Mucosa of stomach (tissue), 1 donor: ENCODE results near the gene TIMM23B.
A peak's percentile ranks its signal among the peaks of the same experiment; 100 is the strongest.
"Not testable (repeated sequence)": the region's sequence is repeated elsewhere in the genome, so short reads cannot be mapped to it uniquely, and the experiment has no call there.

Experiments used
- H3K27me3 ChIP-seq: one replicate; pipeline ENCODE4 v1.7.0; 2013; ENCODE audit warnings: mild to moderate bottlenecking, low read length; ENCODE audit not compliant: control insufficient read depth, insufficient read depth
- H3K36me3 ChIP-seq: one replicate; pipeline ENCODE4 v1.7.0; 2013; ENCODE audit warnings: low read length; ENCODE audit not compliant: control insufficient read depth, insufficient read depth
- H3K4me1 ChIP-seq: one replicate; pipeline ENCODE4 v1.7.0; 2013; ENCODE audit warnings: mild to moderate bottlenecking, low read length; ENCODE audit not compliant: control insufficient read depth, insufficient read depth
- H3K4me3 ChIP-seq: one replicate; pipeline ENCODE4 v1.7.0; 2013; ENCODE audit warnings: low read length
- H3K9ac ChIP-seq: one replicate; pipeline ENCODE4 v1.7.0; 2013; ENCODE audit warnings: mild to moderate bottlenecking, low read length, moderate library complexity
- H3K9me3 ChIP-seq: one replicate; pipeline ENCODE4 v1.7.0; 2013; ENCODE audit warnings: mild to moderate bottlenecking, low read length, moderate library complexity; ENCODE audit not compliant: control insufficient read depth
- donor health status: Pancreatic carcinoma.

TIMM23B gene, protein sequence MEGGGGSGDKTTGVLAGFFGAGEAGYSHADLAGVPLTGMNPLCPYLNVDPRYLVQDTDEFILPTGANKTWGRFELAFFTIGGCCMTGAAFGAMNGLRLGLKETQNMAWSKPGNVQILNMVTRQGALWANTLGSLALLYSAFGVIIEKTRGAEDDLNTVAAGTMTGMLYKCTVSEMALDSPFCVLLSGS

DNA sequence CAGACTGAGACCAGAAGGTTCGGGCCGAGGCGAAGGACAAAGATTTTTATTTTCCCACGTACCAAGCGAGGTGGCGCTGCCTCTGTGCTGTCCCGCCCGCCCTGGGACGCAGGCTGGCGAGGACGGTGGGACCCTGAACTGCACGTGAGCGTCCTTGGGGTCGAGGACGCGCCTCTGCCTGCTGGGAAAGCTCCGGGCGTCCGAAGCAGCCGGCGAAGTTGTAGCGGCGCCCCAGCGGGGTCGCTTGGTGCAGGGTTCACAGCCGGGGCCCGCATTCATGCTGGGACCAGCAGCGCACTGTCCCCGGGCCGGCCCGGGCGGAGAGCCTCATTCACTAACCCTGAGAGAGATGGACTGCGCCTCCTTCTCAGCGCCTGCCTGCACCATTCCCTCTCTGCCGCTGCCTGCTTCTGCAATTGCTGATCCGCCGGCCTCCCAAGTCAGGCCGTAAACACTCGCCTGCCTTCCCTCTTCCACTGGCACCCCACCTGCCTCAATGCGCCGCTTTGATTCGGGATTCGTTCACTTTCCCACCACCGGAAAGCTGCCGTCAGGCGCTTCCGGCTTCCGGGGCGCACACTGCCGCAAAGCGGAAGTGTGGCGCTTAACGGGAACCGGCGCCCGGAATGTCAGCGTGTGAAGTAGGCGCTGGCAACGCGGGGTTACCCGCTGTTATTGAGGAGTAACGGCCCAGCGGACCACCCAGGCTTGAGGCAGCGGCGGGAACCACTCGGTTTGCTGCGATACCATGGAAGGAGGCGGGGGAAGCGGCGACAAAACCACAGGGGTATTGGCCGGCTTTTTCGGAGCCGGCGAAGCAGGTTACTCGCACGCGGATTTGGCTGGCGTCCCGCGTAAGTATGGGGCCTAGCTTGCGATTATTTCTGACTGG, at the start of gene TIMM23B, which contains the start of gene PARG:
Gene TIMM23B, plus strand, starts transcription at position 607 of the 892 bp plus-strand sequence. Its CDS starts 142 bp downstream, at position 749.
Gene PARG, minus strand, starts transcription at position 581 of the 892 bp plus-strand sequence. Its CDS starts 302 bp downstream, at position 279.
- H3K4me1 ChIP-seq, H3K27me3 ChIP-seq, H3K36me3 ChIP-seq, H3K9me3 ChIP-seq: not testable (repeated sequence)
- Histone ChIP-seq H3K4me3 (peak within 1 kb of the TSS; percentile 51), H3K9ac (peak within 1 kb of the TSS; percentile 75)

DNA sequence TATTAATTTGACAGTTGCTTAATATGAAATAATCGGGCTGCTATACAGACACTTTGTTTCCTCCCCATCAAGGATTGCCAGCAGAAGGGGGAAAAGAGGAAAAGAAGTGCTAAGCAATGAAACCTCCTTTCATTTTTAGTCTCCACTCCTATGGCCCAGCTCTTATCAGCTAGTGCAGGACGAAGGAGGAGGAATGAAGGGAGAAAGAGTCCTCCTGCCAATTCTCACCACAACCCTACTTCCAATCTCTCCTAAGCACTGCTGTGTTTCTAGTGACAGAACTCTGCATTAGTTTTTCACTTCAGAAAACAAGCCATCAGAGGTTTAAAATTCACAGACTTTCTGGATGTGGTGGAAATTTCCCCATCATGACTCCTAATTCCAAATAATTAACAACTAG, 41.9 kb upstream of the TIMM23B start:
- H3K36me3 ChIP-seq, H3K9ac ChIP-seq, H3K27me3 ChIP-seq, H3K4me1 ChIP-seq, H3K9me3 ChIP-seq, H3K4me3 ChIP-seq: not testable (repeated sequence)

DNA sequence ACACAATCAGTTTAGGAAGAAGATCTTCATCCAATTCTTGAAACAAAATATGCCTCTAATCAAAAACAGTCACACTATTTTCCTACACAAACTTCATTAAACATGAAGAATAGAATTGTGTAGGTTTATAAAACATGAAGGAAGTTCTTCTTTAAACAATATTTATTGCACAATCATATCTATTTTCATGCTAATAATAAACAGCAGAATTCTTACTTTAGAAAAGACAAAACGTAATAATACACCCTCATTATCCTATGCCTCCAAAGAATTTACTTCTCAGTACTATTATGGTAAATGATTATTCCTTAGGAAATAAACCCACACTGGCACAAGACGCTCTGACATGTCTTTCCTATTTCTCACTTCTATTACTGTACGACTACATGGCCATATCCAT, 41.4 kb upstream of the TIMM23B start:
- not testable (repeated sequence) for H3K36me3 ChIP-seq, H3K4me1 ChIP-seq, H3K4me3 ChIP-seq, H3K9me3 ChIP-seq, H3K27me3 ChIP-seq, H3K9ac ChIP-seq

DNA sequence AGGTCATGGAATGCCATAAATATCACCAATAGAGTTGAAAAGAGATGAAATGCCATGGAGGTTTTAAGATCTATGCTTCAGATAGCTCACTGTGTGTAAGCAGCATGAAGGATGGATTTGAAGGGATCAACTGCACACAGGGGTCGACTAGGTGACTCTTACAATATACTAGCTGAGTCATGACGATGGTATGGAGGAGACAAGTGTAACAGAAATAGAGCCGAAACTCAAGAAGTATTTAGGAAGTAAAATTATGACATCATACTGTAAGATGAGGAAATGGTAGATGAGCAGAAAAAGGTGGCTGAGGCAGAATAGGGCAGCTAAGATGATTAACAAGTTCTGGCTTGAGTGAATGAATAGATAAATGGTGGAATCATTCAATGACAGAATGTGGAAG, 38.0 kb upstream of the TIMM23B start:
- H3K4me1 ChIP-seq, H3K36me3 ChIP-seq, H3K9ac ChIP-seq, H3K27me3 ChIP-seq, H3K4me3 ChIP-seq, H3K9me3 ChIP-seq: not testable (repeated sequence)

DNA sequence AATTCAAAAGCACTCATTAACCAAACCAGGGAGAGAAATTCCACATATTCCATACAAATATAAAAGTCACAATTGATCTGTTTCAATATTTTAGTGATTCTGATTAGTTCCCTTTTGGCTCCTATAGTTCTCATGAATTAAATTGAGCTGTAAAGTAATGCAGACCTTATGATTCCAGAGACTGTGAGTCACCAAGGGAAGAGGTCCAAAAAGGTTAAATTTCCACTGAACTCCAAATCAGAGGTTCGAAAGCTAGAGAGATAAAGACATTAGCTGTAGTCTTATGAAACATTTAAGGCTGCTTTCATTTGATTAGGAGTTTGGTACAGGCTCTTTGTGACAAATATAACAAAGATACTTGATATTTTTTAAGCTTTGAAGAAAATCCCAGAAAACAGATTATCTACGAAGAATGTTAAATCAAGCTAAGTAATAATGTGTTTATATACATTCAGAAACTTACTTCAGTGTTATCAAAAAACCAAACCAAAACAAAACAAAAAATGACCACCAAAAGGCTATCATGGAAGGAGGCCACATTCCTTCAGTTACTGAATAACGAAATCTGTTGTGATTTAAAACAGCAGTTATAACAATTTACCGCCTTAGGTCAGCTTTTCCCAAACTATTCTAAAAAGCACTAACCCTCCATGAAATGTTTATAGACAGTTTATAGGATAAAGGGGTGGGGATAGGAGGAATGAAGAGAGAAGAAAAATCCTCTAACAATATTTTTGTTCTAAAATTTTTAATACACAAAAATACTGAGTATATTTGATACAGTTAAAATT, 33.4 kb upstream of the TIMM23B start:
- H3K36me3 ChIP-seq, H3K4me3 ChIP-seq, H3K9me3 ChIP-seq, H3K27me3 ChIP-seq, H3K4me1 ChIP-seq, H3K9ac ChIP-seq: not testable (repeated sequence)

DNA sequence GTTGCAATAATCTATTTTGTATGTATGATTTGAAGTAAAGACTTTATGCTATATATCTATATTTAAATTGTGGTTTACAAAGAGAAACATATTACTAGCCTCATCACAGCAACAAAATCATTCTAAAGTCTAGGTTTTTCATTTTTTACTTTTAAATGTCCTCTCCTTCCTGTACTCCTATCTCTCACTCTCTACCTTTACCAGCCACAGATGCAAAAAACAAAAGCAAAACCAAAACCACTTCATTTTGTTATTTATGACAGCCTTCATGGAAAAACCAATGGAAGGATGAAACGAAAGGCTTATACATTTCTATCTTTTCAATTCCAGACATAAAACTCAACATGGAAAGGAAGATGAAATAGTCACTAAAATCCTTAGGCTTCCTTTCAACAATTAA, 31.6 kb upstream of the TIMM23B start:
- not testable (repeated sequence) for H3K9me3 ChIP-seq, H3K4me1 ChIP-seq, H3K36me3 ChIP-seq, H3K9ac ChIP-seq, H3K4me3 ChIP-seq, H3K27me3 ChIP-seq

DNA sequence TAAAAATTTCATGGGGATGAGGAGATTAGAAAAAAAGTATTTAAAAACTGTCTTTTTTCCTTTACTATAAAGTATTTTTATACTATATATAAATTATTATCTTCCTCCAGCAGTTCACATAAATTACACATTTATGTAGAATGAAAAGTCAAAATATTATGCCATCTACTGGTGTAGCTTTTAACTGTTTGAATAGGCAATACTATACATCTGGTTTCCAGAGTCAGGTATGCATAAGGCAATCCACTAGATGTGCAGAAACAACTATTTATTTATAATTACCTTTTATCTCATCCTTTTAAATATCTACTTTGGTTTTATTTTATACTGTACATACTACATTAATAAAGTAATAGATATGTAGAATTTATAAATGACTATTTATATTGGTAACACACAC, 25.4 kb upstream of the TIMM23B start:
- H3K9ac ChIP-seq, result not testable (repeated sequence)

DNA sequence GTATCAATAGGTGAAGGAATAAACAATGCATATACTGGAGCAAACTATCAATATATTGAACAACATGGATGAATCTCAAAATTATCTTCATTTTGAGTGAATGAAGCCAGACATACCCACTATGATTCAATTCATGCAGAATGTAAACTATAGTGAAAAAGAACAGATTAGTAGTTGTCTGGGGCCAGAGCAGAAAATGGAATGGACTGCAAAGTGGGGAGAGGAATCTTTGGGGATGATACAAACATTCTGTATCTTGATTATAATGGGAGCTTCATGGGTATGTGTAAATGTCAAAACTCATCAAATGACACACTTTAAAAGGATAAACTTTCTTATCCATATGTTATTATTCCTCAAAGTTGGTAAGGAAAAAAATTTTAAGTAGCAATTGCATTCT, 23.9 kb upstream of the TIMM23B start:
- not testable (repeated sequence) for H3K9me3 ChIP-seq, H3K9ac ChIP-seq, H3K27me3 ChIP-seq, H3K4me1 ChIP-seq, H3K4me3 ChIP-seq, H3K36me3 ChIP-seq

More for the DNA sequence above, 25.4 kb upstream of the TIMM23B start:
- H3K4me3 ChIP-seq, H3K36me3 ChIP-seq, H3K27me3 ChIP-seq, H3K9me3 ChIP-seq, H3K4me1 ChIP-seq: not testable (repeated sequence)

DNA sequence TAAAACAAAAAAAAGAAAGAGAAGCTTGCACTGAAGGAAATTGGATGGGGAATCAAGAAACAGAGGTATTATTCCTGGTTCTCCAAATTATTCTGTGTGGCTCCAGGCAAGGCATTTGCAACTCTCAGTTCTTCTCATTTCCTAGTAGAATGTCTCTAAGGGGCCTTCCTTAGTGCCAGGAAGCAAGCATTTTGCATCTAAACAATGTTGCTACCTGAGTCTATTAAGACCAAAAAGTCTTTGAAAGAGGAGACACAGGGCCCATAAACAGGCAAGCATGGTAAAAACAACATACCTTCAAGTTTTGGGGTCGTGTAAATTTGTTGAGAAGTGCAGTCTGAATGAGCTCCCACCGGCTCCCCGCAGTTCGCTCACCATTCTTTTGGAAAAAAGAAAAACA, 19.8 kb upstream of the TIMM23B start:
- not testable (repeated sequence) for H3K4me1 ChIP-seq, H3K36me3 ChIP-seq, H3K4me3 ChIP-seq, H3K27me3 ChIP-seq, H3K9me3 ChIP-seq, H3K9ac ChIP-seq

DNA sequence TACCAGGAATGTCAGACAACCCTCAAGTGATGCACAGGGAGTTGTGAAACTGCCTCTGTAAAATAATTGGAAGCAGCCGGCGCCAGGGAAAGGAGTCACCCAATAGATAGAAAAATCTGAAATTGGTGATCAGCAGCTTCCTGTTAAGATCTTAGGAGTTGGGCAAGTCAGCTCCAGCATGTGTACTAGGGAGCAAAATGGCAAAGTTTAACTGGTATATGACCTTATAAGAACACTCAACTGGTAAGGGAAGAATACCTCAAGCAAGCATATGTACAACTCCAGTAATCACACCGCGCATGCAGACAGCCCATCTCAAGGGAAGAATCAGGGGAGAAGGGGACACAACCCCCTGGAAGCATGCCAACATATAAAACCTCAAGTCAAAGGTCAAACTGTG, 18.3 kb upstream of the TIMM23B start:
- H3K27me3 ChIP-seq, H3K9ac ChIP-seq, H3K4me1 ChIP-seq, H3K9me3 ChIP-seq, H3K4me3 ChIP-seq, H3K36me3 ChIP-seq: not testable (repeated sequence)

DNA sequence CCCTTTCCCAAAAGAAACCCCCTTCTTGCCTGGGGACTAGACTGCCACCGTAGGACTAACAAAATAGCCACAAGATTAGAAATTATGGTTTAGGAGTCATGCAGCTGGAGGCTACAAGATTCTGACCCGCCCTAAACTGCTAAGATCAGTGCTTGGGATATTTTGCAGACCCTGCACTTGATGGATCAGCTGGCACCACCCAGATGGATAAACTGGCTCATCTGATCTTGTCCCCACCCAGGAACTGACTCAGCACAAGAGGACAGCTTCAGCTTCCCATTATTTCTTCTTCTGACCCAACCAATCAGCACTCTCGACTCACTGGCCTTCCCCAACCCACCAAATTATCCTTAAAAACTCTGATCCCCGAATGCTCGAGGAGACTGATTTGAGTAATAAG, 10.6 kb upstream of the TIMM23B start:
- not testable (repeated sequence) for H3K9ac ChIP-seq, H3K4me3 ChIP-seq, H3K9me3 ChIP-seq, H3K27me3 ChIP-seq, H3K4me1 ChIP-seq, H3K36me3 ChIP-seq

DNA sequence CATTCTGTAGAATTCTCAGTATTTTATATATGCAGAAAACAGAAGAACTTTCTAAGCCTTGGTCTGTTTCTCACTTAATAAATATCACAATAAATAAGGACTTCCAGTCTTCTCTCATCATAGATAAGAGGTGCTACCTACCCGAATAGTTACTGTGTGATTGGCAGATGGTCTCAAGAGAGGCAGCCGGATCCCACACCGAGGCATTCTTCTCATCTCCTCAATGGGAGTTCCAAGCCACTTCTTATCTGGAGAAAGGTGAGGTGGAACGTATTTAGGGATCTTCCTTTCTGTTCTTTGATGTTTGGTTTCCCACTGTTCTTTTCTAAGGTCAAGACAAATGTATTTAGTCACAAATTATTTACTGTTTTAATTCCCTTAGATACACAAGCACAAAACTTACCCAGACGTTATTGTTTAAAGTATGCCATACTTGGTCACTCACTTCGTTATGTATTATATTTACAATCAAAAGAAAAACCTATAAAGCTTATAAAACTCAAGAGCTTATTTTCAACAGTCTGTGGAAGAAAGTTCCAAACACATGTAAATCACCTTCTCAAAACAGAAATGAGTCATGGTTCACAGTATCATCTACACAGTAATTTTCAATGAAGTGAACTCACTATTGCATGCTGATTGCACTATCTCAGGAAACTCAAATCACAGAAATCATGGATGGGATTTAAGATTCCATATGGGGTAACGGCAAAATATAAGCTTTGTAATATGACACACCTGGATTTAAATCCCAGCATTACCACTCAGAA, 9.7 kb upstream of the TIMM23B start:
- not testable (repeated sequence) for H3K9me3 ChIP-seq, H3K4me1 ChIP-seq, H3K9ac ChIP-seq, H3K27me3 ChIP-seq, H3K4me3 ChIP-seq, H3K36me3 ChIP-seq
